LoVo (cell line): ENCODE measurements around the gene TPP1.

Source experiments
- DNase-seq: peaks from one replicate; pipeline ENCODE4 v3.0.0-alpha.2; 2016; ENCODE audit warnings: low spot score

The TPP1 gene

DNA sequence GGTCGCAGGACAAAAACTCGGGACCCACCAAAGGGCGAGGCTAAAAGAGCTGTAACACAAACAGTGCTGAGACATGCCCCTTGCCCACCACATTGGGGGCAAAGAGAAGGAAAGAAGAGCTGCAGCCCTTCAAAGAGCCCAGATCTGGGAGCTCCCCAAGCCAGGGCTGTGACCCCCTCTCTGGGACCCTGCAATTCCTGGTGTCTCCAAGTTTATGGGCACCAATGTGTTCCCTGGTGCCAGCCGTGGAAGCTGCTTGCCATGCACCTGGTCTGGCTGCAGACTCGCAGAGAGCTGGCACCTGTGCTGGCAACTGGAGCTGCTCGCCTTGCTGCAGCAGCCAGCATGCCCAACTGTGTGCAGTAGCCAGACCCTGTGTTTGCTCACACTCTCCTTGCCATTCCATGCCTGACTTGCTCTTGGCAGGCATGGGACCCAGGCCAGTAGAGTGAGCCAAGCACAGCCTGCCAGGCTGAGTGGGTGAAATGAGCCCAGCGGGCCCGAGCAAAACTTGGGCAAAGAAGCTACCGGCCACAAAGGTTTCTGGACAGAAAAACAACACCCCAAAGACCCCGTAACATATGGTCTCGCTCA lies 31.8 kb downstream of the TPP1 start:
- DNase-seq: no peak

DNA sequence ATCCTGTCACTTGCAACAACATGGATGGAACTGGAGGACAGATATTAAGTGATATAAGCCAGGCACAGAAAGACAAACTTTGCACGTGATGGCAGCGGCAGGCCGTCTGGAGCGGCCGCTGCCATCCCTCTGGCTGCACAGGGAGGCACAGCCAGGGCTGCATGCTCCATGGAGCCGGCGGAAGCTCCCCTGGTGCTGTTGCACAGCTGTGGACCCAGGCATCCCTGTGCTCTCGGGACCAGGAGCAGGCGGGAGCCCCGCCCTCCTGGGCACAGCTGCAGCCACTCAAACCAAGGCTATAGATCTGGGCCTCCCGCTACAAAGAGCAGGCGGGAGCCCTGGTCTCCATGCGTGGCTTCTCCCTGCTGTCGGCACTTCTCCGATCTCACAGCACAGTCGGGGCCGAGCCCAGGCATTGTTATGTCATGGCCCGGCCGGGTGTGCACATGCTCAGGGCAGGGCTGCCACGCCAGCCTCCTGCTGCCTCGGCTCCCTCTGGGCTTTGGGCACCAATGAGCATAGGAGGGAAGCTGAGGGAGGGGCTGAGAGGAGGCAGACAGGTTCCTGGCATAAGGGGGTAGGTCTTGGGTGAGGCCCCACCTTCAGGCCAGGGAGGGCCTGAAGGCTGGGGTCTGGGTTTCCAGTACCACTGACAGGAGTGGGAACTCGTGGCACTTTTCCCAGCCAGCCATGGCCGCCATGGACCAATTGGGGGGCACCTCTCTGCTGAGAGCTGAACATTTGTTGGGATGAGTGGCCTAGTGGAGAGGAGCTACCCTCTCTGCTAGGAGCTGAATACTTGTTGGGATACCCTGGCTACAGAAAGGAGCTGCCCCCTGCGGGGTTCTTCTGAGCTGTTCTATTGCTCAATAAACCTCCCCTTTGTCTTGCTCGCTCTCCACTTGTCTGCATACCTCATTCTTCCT lies 32.5 kb downstream of the TPP1 start:
- no peak for DNase-seq

DNA sequence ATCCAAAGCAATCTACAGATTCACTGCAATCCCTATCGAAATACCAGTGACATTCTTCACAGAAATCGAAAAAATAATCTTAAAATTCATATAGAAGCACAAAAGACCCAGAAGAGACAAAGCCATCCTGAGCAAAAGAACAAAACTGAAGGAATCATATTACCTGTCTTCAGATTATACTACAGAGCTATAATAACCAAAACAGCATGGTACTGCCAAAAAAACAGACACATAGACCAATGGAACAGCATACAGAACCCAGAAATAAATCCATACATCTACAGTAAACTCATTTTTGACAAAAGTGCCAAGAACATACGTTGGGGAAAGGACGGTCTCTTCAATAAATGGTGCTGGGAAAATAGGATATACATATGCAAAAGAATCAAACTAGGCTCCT lies 34.7 kb downstream of the TPP1 start:
- DNase-seq: no peak

DNA sequence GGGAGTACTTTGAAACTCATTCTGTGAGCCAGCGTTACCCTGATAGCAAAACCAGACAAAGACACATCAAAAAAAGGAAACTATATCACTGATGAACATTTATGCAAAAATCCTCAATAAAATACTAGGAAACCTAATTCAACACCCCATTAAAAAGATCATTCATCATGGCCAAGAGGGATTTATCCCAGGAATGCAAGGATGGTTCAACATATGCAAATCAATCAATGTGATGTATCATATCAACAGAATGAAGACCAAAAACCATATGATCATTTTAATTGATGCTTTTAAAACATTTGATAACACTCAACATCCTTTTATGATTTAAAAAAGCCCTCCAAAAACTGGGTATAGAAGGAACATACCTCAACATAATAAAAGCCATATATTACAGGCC lies 35.6 kb downstream of the TPP1 start:
- DNase-seq: no peak

DNA sequence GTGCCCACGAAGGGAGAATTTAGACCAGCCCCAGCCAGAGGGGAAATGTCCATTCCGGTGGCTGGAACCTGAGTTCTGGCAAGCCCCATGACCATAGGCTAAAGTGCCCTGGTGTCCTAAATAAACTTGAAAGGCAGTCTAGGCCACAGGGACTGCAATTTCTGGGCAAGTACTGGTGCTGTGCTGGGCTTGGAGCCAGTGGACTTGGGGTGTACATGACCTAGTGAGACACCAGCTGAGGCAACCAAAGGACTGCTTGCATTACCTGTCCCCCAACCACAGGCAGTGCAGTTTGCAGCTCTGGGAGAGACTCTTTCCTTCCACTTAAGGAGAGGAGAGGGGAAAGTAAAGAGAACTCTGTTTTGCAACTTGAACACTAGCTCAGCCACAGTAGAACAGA lies 39.5 kb downstream of the TPP1 start:
- DNase-seq: no peak

DNA sequence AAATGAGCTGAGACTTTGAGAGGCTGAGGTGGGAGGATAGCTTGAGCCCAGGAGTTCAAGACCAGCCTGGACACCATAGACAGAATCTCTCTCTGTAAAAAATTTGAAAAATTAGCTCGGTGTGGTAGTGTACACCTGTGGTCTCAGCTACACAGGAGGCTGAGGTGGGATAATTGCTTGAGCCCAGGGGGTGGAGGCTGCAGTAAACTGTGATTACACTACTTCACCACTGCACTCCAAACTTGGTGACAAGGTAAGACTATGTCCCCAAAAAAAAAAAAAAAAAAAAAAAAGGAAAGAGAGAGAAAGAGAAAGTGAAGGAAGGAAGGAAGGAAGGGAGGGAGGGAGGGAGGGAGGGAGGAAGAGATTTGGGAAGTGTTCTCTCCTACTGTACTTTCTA lies 41.1 kb downstream of the TPP1 start:
- no peak for DNase-seq

DNA sequence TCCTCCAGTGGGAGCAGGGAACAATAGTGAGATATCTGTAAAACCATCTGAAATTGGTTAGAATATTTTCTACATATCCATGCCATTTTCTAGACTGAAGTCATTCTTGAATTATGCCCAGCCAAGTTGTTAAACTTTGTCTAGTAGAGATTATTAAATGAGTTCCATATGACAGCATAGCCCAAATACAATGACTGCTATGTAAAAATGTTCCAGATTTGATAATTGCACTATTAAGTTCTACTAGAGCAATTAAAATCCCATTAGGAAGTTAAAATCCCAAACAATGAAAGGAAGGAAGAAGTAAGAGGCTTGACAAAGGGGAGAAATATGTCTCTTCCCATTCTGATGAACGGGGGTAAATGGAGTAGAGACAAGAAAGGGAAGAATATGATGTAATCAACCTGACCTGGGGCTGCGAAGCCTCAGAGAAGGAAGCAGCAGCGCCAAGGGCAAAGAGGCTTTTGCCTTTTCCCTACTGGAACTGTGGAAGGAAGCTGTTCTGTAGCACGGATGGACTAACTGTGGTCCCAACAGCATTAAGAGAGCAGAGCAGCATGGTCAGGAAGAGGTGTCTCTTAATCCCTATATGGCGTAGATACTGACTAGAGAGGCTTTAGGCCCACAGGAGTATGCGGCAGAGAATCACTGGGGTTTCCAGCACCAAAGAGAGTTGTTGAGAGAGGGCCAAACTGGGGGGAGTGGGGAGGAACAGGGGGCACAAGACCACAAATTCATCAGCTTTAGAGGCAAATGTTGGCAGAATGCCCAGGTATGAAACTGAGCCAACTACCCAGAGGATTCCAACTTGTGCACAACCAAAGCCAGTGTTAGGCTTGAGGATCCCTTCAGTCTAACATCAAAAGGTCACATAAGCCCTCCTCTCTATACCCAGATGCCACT lies 42.5 kb downstream of the TPP1 start:
- no peak for DNase-seq

DNA sequence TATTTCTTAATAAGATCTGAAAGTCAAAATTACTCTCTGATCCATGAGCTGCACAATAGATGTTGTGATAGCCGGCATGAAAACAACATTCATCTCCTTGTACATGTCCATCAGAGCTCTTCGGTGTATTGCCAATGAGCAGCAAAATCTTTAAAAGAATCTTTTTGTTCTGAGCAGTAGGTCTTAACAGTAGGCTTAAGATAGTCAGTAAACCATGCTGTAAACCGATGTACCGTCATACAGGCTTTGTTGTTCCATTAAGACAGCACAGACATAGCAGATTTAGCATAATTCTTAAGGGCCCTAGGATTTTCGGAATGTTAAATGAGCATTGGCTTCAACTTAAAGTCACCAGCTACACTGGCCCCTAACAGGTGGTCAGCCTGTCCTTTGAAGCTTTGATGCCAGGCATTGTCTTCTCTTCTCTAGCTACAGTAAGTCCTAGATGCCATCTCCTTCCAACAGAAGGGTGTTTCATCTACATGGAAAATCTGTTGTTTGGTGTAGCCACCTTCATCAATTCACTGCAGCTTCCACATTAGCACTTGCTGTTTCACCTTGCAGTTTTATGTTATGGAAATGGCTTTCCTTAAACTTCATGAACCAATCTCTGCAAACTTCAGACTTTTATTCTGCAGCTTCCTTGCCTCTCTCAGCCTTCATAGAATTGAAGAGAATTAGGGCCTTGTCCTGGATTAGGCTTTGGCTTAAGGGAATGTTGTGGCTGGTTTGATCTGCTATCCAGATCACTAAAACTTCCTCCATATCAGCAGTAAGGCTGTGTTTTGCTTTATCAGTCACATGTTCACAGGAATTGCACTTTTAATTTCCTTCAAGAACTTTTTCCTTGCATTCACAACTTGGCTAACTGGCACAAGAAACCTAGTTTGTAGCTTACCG lies 44.2 kb downstream of the TPP1 start:
- DNase-seq: no peak

DNA sequence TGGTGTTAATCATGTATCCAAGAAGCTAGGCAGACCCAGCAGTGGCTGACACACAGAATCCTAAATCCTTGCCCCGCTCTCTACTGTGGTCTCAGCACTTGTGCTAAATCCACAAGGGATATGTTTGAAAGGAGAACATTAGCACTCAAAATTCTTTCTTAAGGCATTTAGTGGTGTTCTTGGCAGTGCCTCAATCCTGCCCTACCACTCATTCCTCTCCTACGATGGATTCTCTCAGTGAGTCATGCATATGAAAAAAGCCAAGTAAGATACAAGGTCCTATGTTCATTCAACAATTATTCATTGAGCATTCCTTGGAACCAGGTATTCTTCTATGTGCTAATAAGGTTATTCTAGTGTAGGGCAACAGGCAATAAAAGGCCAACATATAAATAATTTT lies 47.0 kb downstream of the TPP1 start:
- DNase-seq: no peak

DNA sequence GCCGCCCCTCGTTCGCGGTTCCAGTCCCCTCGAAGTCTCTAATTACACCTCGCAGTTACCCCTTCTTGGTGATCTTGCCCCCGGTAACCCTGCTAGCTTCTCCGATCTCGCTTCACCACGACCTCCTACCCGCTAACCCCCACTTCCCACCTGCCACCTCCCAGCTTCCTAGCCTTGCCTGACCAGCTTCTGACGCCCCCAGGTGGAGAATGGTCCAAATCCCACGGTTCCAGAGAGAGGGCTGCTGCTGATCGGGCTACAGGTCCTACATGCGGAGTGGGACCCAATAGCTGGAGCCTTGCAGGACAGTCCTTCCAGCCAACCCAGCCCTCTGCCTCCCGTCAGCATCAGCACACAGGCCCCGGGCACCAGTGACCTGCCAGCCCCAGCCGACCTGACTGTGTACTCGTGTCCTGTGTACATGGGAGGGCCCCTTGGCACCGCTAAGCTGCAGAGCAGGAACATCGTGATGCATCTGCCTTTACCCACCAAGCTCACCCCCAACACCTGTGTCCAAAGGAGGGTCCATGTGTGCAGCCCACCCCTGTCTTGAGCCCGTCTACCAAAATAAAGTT lies 47.7 kb downstream of the TPP1 start:
- DNase-seq: no peak

DNA sequence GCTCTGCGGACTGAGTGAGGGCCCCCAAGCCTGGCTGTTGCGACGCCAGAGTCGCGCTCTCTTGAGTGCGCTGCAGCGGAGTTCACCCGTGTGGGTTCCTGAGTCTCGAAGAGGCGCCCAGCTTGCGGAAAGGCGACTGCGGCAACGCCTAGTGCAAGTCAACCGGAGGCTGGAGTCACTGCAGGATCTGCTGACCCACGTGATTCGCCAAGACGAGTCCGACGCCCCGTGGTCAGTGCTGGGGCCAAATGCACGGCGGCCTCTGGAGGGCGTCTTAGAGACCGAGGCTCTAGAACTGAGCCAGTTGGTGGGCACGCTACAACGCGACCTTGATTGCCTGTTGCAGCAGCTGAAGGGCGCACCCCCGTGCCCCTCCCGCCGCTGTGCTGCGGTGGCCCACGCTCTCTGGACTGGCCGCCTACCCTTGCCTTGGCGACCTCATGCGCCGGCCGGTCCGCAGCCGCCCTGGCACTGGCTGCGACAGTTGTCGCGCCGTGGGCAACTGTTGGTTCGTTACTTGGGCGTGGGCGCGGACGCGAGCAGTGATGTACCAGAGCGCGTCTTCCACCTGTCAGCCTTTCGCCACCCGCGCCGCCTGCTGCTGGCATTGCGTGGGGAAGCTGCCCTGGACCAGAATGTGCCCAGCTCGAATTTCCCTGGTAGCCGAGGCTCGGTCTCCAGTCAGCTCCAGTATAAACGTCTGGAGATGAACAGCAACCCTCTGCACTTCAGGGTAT lies 48.4 kb downstream of the TPP1 start:
- DNase-seq: no peak

DNA sequence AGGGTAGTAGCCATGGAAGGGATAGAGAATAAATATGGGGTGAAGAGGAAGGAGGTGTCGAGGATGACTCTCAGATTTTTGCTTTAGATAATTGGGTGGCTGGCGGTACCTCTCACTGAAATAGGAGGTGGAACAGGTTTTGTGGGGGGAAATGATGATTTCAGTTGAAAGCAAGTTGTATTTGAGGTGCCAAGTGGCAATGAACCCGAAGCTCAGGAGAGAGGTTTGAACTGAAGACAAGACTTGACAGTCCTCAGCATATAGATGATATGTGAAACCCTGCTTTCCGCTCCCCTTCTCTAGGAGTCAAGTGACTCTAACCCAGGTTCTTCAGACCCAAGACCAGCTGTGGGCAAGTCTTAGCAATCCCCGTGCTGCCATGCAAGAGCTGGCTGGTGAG lies 49.5 kb downstream of the TPP1 start:
- DNase-seq: no peak

DNA sequence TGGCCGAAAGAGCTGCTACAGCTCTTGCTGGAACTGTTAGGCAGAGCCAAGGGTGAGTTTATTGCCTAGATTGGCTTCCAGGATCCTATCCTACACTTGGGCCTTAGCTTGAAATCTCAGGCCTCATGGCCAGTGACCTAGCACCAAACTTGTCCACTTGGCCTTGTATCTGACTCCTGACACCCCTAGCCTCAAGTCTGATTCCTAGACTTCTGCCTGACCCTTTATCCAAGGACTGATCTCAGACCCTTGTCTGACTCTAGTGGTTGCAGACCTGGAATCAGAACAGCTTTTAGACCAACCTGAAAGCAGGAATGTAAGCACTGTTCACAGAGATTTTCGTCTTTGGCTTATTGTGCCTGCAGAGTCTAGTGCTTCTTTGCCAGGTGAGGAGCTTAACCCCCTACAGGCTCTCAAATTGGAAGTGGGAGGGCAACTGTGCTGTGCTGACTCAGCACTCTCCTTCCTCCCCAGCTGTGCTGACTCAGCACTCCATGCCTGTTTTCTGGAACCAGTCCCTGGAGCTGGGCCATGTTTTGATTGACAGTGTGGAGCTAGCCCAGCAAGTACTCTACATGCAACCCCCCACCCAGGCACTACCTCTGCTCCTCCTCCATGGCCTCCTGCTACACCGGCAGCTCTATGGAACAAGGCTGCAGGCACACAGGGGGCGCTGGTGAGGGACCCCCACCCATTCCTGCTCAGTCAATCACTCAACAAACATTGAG lies 50.9 kb downstream of the TPP1 start:
- no peak for DNase-seq

DNA sequence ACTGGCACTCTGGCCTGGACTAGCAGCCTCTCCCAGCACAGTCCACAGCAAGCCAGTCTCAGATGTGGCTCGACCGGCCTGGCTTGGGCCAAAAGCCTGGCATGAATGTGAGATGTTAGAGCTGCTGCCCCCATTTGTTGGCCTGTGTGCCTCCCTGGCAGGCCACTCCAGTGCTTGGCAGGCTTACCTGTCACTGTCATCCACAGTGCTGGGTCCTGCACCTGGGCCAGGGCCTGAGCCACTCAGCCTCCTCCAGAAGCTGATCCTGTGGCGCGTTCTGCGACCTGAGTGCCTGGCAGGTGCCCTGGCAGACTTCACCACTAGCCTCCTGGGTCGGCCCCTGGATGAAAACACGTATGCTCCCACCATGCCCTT lies 51.9 kb downstream of the TPP1 start:
- DNase-seq: no peak

DNA sequence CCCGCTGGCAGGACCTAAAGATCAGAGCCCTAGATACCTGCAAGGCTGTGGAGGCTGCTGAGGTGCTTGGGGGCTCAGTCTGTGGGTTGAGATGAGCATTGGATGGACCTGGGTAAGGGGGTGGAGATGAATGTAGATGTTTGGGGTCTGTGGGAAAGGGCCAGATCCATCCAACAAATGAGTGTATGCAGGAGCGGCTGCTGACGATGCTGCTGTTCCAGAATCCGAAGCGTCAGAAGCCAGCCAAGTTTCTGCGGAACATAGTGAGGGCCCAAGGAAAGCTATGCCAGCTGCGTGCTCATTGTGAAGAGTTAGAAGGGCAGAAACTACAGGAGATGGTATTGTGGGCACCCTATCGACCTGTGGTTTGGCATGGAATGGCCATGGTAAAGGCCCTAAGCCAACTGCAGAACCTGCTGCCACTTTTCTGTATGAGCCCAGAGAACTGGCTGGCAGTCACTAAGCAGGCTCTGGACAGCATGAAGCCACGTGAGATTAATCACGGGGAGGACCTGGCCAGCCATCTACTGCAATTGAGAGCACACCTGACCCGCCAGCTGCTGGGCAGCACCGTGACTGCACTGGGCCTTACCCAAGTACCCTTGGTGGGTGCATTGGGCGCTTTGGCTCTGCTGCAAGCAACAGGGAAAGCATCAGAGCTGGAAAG lies 52.4 kb downstream of the TPP1 start:
- DNase-seq: no peak

DNA sequence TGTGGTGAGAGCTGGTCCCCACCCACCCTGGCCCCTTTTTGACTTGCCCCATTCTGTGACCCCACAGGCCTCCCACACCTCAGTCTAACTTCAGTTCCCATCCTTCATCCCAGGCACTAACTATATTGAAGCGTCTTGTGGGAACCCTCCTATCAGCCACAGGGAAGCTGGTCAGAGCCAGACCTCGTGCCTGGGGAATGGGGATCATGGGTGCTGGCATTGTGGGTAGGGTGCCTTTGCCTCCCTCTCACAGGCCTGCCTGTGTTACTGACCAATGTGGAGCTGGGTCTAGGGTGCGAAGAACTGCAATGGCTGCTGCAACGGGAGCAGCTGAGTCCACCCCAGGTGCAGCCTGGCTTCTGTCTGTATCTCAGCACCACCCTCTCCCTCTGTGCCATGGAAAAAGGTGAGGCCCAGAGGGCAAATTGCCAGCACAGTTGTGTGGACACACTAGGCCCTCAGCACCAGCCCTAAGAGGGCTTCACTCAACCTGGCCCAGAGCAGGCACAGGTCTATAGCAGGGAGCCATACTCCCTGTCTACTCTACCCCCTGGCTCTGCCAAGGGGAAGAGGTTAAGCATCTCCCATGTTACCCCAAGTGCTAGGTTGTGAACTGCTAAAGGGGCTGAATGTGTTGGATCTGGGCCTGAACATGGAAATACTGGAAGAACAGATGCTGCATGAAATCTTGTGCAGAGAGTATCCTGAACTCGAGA lies 53.1 kb downstream of the TPP1 start:
- no peak for DNase-seq

DNA sequence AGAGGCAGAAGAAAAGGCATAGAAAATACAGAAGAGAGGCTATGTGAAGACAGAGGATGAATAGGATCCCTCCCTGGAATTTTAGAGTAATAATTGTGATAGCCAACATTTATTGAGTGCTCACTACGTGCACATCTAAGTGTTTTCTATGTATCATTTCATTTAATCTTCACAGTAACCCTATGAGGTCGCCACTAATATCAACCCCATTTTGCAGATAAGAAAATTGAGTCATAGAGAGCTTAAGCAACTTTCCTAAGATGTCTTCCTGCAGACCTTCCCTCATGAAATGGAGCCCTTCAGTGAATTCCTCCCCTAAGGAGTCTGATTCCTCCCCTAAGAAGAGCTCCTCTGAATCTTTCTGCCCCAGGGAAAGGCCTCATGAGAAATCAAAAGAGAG lies 53.9 kb downstream of the TPP1 start:
- DNase-seq: no peak

DNA sequence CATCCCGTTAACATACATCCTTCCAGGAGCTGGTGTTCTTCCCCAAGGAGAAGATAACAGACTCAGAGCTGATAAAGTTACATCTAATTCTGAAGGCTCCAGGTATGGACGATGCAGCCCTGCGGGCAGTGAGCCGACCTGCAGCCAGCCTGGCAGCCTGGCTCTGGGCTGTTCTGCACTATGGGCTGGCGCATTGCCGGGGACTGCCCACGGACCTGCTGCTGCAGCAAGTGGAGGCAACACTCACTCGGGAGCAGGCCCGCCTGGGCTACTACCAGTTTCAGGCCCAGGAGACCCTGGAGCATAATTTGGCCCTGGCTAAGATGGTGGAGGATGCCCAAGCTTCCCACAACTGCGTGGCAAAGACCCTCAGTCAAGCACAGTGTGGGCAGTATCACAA lies 55.6 kb downstream of the TPP1 start:
- no peak for DNase-seq

DNA sequence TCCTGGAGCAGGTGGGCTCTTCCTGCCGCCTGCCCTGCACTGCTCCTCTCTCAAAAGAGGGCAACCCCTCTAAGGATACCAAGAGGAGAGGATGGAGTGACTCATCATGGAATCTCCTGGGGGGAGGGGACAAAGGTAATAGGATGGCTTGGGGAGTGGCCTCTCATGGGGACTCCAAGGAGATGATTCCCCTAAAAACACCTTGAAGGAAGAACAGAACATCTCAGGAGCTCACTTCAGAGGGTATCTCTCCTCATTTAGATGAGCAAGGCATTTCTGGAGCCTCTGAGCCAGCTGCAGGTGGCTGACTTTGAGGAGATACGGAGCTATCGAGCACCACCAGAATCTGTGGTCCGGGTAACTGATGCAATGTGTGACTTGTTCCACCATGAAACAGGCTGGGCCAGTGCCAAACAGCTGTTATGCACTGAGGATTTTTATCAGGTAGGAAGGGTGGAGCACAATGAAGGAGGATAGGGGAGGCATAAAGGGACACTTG lies 56.1 kb downstream of the TPP1 start:
- DNase-seq: no peak
